ENCODE data around the gene ANKRD35.
A peak's percentile ranks its signal among the peaks of the same experiment; 100 is the strongest.
"Not testable (repeated sequence)": the region's sequence is repeated elsewhere in the genome, so short reads cannot be mapped to it uniquely, and the experiment has no call there.

Gene ANKRD35, protein sequence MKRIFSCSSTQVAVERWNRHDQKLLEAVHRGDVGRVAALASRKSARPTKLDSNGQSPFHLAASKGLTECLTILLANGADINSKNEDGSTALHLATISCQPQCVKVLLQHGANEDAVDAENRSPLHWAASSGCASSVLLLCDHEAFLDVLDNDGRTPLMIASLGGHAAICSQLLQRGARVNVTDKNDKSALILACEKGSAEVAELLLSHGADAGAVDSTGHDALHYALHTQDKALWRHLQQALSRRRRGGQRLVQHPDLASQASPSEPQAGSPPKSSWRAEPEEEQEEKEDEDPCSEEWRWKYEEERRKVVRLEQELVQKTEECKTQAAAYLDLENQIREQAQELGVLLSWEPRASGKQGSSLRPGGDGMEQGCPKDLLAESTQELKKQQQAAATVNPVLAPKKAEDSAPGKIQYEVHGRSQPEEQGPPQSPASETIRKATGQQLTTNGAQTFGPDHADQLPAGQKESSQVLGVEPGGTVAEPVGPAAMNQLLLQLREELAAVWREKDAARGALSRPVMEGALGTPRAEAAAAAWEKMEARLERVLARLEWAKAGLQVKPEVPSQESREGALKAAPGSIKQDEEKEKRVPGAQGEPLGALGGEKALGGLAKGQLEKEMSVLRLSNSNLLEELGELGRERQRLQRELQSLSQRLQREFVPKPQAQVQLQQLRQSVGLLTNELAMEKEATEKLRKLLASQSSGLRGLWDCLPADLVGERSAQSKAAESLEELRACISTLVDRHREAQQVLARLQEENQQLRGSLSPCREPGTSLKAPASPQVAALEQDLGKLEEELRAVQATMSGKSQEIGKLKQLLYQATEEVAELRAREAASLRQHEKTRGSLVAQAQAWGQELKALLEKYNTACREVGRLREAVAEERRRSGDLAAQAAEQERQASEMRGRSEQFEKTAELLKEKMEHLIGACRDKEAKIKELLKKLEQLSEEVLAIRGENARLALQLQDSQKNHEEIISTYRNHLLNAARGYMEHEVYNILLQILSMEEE

DNA sequence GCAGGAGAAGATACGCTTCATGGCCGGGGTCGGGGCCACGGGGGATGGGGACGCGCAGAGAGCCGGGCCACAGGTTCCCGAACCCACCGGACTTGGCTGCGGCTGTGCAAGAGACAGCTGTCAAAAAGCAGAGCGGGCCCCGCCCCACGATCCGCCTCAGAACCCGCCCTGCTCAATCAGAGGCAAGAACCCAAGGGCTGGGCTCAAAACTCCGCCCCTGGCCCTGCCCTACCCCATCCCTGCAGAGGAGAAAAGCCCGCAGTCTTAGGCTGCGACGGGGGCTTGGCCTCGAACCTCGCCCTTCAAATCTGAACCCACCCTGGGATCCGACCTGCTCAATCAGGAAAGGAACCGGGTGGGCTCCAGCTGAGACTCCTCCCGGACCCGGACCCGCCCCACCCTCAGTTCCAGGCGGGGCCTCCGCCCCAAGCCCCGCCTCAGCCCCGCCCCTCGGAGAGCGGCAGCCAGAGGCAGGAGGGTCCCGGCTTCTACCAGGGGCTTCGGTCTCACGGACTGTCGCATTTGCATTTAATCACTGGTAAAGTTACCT, at the start of gene ANKRD35:
TSS of gene ANKRD35 (minus strand) at position 129 of the 550 bp plus-strand sequence. CDS start at position 21, 108 bp downstream.
- DNase-seq (ENCODE audit: low spot score), result peak; percentile 72

DNA sequence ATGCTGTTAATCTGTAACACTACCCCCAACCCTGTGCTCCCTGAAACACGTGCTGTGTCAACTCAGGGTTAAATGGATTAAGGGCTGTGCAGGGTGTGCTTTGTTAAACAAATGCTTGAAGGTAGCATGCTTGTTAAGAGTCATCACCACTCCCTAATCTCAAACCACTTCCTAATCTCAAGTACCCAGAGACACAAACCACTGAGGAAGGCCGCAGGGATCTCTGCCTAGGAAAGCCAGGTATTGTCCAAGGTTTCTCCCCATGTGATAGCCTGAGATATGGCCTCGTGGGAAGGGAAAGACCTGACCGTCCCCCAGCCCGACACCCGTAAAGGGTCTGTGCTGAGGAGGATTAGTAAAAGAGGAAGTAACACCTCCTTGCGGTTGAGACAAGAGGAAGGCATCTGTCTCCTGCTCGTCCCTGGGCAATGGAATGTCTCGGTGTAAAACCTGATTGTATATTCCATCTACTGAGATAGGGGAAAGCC, 46.9 kb upstream of the ANKRD35 start:
- DNase-seq (ENCODE audit: low spot score), result peak; percentile 55

DNA sequence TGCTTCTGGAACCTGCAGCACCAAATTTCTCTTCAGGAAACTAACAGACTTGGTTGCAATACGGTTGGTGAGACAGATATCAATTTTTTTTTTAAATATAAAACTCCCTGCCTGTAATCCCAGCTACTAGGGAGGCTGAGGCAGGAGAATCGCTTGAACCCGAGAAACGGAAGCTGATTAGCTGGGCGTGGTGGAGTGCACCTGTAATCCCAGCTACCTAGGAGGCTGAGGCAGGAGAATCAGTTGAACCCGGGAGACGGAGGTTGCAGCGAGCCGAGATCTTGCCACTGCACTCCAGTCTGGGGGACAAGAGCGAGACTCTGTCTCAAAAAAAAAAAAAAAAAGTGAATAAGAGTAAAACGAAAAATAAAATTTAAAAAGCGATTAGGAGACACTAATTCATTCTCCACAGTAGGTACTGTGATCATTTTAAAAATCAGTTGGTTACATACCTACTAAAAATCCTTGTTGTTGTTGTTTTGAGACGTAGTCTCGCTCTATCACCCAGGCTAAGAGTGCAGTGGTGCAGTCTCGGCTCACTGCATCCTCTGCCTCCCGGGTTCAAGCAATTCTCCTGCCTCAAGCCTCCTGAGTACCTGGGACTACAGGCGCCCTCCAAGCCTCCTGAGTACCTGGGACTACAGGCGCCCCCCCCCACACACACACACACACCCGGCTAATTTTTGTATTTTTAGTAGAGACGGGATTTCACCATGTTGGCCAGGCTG, 42.4 kb upstream of the ANKRD35 start:
- DNase-seq (ENCODE audit: low spot score), result no peak

DNA sequence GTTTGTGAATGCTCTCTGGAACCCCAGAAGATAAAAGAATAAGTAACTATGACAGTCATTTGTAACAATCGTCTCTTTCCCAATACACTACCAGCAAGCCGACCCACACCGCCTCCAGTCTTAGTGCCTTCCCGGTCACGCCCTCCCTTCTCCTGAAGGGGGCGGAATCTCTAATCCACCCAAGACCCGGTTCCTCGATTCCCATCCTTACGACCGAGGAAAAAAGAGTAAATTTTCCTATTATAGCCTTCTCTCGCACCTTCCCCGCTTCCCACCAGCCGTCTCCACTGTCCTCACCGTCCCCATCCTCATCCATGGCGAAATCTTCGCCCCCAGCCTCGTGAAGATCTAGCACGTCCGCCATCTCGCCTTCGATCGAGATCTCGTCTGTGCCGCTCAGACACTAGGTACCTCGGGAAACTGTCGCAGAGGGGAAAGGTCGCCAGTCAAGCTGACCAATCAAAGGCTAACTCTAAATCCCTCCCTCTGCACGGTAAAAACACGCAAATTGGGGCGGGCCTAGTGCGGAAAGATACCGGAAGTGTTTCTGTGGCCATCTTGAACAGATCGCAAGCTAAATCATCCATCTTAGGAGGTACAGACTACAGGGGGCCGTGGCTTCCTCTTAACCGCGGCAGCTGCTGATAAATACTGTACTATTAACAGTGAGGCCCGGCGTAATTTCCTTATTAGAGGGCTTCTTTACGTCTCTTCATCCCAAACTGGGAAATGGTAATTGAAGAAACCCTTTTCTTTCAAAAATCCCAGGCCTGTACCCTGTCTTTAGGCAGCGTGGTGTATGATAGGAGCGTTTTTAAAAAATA, 41.6 kb upstream of the ANKRD35 start, which contains the start of gene RBM8A:
TSS of gene RBM8A (minus strand) at position 422 of the 824 bp plus-strand sequence. CDS start at position 364, 58 bp downstream.
- DNase-seq (ENCODE audit: low spot score), result peak; percentile 98

DNA sequence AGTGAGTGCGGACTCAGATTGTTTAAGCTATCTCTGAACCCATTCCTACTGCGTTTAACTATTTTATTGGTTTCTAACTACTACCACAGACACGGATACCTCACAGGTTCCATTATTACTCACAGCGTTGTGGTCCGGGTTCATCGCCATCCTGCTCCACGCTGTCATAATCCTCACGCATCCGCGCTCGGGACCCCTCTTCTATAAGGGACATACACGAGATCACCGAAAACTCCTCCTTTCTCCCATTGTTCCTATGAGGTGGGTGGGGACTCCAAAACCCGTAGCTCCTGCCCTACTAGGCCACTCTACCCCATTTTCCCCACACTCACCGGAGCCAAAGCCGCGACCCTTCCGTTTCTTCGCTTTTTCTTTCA, 41.0 kb upstream of the ANKRD35 start:
- peak; percentile 64 for DNase-seq (ENCODE audit: low spot score)

DNA sequence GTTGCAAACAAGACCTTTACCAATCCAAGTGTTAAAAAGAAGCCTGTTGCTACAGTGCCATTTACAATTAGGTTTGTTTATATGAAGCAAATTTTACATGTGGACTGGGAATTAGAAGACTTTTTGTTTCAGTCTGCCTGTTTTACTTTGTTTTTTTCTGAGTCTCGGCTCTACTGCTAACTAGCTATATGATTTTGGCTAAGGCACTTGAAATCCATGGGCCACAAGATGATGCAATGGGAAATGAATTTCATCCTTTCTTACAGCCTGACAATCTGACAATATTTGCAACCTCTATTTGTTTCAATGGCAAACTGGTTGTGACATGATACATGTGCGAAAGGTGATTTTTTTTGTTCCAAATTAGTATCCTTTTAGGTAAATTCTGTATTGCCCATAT, 36.6 kb upstream of the ANKRD35 start:
- DNase-seq (ENCODE audit: low spot score), result no peak

DNA sequence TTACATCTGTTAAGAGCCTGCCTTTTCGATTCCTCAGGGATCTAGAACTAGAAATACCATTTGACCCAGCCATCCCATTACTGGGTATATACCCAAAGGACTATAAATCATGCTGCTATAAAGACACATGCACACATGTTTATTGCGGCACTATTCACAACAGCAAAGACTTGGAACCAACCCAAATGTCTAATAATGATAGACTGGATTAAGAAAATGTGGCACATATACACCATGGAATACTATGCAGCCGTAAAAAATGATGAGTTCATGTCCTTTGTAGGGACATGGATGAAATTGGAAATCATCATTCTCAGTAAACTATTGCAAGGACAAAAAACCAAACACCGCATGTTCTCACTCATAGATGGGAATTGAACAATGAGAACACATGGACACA, 34.6 kb upstream of the ANKRD35 start:
- DNase-seq (ENCODE audit: low spot score), result not testable (repeated sequence)

DNA sequence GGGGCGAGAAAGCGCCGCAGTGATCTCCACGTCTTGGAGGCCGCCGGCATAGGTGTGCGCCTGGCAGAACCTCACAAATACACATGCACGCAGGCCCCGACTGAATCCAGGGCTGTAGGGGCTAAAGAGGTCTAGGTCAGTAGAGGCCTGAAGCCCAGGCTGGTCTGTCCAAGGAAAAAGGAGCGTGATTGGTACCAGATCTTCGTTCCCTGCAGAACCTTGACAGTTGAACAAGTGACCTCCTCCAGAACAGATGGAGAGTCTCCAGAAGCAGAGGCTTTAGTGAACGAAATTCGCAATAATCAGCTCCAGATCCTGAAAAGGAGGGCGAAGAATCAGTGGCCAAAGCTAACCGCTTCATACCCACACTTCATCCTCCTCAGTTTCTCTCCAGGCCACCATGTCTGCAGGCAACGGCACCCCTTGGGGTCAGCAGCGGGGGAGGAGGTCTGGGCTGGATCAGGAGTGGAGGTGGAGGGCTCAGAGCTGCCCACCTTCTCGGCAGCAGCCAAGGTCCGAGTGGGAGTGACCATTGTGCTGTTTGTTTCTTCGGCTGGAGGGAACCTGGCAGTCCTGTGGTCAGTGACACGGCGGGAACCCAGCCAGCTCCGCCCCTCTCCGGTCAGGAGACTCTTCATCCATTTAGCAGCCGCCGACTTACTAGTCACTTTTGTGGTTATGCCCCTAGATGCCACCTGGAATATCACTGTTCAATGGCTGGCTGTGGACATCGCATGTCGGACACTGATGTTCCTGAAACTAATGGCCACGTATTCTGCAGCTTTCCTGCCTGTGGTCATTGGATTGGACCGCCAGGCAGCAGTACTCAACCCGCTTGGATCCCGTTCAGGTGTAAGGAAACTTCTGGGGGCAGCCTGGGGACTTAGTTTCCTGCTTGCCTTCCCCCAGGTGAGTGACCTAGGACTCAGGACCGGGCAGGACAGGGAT, 33.6 kb upstream of the ANKRD35 start:
- DNase-seq (ENCODE audit: low spot score), result peak; percentile 28

DNA sequence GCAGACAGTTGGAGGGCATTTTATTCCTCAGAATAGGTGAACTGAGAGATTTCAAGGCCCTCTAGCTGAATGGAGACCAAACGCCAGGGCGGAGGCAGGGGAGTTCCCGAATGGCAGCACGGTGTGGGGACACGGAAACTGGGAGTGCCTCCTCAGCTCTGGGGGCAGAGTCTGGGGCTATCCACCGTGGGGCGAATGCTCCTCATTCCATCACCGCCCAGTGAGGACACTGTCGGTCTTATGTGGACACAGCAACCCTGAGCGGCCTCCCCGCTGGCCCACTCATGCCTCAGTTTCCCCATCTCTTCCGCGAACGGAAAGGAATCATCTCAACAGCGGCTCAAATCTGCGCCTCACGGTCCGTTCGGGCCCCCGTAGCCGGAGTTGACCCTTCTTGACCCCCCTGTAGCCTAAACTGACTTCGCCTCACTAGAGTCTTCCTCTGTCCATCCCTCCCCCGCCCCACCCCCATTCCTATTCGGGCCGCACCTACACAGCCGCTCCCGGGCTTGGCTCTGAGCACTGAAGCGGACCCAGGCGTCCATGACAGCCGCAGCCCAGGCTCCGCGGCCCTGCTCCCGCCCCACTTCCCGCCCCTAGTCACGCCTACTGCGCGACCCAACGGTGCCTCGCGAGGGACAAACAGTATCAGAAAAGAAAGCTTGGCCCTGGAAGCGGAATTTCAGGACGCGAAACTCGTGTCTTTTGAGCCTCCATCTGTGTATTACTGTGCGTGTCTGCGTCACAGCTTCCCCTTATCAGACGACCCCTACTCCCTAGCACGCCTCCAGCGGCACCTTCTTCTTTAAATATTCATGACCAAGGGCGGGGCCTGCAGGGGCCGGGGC, 32.7 kb upstream of the ANKRD35 start, which contains the start of gene PEX11B:
TSS of gene PEX11B (minus strand) at position 574 of the 848 bp plus-strand sequence. CDS start at position 545, 29 bp downstream.
- DNase-seq (ENCODE audit: low spot score), result peak; percentile 90

DNA sequence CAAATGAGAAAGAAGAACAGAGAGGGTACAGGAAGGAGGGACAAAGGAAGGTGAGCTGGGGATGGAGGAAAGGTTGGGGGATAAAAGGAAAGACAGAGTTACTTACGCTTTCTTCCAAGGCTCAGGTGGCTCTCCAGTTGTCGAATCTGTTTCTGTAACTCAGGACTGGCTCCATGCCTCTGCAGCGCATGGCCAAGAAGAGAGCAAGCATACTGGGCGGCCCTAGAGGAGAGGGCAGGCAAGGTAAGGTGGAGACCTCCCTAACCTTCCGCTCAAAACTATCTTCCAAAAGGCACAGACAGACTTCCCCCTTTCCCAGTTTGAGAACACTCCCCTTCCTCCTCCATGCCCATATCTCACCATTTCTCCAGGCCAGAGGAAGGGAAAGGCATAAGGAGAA, 31.9 kb upstream of the ANKRD35 start:
- no peak for DNase-seq (ENCODE audit: low spot score)

DNA sequence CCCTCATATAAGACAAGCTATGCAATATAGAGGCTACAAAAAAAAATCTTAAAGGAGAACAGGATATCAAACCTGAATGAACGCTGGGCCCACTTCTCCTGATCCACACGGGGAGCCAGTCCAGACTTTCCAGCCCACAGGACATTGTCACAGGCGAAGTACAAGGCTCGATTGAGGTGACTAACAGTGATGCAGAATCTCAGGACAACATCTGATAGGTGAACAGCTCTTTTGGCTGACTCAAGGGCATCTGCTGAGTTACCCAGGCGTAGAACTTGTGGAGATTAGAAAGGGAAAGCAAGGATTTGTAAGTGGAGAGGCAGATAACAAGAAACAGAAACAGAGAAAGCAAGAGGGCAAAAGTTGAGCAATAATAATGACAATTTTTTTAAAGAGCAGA, 31.1 kb upstream of the ANKRD35 start:
- no peak for DNase-seq (ENCODE audit: low spot score)

DNA sequence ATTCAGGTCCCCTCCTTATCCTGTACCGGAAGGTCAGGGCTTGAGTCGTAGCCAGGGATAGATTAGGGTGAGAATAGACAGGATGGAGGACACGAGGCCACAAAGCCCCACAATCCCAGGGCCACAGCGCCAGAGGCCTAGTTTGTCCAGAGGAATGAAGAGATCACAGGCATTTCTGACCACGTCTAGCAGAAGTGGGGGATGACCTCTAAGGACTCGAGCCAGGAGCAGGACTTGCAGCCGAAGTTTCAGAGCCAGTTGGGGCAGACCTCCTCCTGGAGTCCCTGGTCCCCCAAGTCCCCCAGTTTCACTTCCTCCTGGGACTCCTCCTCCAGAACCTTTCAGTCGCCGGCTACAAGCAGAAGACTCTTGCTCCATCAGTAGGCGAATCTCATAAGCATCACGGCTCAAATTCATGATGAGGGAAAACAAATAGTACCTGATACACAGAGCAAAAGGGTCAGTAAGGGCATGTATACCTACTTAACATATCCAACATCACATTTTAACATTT, 26.5 kb upstream of the ANKRD35 start:
- DNase-seq (ENCODE audit: low spot score), result no peak

DNA sequence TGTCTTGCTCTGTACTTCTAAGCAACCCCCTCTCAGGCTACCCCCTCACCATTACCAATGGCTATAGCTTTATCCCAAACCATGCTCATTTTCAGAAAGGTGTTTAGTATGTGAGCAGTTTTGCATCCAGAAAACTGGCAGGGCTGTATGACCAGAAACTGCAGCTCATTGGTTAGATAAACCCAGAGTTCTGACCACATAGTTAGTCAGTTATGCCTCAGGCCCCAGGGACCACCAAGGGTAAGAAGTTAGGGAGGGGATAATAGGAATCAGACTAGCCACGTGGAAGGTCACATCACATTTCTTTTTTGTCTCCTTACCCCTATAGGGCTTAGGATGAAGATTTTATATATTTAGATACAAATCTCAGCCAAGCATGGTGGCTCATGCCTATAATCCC, 23.0 kb upstream of the ANKRD35 start:
- no peak for DNase-seq (ENCODE audit: low spot score)

DNA sequence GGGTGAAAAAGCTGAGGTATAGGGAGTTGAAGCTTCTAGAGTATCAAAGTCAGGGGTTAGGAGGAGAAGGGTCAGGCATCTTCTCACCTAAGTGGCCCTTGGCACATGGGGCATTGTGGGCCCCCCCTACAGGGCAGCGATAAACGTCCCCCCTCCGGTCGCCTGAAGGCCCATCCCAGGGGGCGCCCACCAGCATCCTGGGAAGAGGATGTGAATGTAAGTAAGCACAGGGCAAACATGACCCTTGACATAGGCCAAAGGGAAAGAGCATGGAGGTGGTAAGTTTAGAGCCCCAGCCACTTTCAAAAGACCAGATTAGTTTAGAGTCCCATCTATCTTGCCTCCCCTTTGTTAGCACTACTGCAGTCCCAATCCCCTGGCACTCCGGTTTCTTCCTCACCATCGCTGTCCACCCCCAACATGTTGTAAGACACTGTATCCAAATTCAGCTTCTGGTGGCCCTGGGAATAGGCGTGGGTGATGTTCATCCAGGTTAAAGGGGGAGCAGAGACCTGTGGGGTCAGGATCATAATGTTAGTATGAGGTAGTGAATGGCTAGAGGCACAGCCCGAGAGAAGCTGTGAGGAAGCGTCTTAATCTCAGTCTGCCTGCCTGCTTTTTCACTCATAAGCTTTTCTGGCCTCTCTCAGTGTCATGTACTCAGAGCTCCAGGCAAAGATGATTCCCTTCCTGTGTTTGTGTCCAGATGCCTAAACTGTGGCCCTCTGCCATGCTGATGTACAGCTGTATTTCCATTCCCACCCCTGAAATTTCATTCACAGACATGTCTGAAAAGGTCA, 21.5 kb upstream of the ANKRD35 start:
- DNase-seq (ENCODE audit: low spot score), result no peak

DNA sequence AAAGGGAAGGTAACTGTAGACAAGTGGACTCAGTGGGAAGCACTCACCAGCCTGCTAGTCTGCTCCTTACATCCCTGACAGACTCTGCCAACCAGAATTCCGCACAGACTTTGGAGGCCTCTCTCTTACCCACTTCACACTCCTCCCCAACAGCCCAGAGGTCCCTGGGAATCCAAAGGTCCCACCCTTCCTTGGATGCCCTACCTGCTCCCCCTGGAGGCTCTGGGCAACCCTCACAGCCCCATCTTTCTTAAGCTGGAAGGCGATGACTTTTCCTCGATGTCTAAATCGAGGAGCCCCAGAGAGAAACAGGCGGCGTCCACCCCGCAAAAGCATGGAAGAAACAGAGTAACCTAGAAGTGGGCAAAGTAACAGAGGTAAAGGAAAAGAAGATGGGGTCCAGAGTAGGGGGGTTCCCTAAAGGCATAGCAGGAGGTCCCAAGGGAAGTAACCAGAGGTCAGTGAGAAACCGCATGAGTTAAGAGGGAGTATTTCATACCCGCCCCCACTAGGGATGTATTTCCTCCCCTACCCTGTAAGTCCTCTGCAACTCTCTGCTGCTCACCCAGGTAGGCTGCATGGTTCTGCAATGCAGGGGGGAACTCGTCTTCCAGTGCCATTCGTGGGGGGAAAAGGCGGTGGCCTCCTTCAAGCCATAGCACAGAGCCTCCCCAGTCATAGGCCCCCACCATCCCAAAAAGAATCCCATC, 15.8 kb upstream of the ANKRD35 start:
- DNase-seq (ENCODE audit: low spot score), result no peak

DNA sequence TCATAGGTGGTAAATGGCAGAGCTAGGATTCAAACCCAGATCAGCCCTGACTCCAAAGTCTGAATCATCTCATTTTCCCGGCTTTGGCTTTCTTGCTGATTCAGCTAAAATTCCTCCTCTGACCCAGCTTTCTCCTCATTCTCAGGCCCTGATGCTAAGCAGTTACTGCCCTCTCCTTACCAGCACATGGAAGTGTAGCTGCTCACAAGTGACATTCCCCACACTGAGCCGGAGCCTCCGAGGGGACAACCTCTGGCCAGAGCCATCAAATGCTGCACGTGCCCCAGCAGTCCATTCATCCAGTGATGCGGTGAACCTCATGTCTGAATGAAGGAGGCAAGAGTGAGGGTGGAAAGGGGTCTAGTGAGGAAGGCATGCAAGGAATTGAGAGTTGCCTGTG, 13.1 kb upstream of the ANKRD35 start:
- no peak for DNase-seq (ENCODE audit: low spot score)

DNA sequence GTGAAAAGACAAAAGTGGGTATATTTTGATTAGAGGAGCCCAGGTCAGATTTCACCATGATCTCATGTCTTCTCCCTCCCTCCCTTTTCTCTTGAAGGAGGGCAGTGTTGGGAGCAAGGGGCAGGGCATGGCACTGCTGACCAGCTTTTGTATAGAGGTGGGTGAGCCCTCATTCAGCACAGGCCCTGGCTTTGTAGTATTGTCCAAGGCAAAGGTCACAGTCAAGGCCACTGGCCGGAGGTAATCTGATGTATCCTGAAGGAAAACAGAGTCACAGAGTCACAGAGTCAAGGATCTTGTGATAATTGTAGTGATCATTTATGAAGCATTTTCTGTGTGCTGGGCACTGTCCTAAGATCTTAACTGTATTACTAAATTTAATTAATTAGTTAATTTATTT, 12.3 kb upstream of the ANKRD35 start:
- DNase-seq (ENCODE audit: low spot score), result no peak
